ENCODE results near the gene SAMD14.
"Not testable (repeated sequence)": the region's sequence is repeated elsewhere in the genome, so short reads cannot be mapped to it uniquely, and the experiment has no call there.

Gene SAMD14

DNA sequence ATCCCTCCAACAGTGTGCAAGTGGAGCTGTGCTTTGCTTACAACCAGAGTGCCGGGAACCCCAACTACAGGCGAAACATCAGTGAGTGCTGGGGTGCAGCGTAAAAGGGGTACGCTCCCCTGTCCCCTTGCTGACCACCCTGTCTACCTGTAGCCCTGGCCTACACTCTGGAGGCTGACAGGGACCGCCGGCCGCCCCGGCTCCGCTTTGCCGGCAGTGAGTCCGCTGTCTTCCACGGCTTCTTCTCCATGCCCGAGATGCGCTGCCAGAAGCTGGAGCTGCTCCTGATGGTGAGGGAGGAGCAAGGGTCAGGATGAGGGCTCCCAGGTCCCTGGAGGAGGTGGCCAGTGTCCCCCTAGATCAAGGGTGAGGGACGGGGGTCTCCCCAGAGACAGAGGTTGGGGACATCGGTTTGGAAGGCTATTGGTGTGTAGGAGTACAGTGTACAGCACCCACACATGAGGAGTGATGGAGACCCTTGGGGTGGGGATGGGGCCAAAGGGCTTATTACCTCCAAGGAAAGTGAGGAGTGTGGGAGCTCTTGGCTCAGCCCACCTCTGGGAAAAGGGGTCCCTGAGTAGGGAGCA is 54.4 kb downstream of the SAMD14 start:
- DNase-seq (ENCODE audit: low spot score), result no peak

DNA sequence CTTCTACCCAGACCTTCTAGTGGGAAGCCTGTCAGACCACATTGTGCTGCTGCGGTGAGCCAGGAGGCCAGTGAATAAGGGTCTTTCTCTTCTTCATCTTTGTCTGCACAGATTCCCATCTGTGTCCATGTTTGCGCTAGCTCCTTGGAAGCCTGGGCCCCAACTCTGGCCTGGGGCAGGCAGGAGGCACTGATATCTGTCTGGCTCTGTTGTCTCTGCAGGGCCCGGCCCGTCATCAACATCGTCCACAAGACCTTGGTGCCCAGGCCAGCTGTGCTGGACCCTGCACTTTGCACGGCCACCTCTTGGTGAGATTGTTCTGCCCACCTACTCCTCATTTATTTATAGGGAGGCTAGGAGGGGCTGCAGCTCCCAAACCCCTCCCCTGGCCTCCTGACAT is 55.7 kb downstream of the SAMD14 start:
- no peak for DNase-seq (ENCODE audit: low spot score)

- DNase-seq (ENCODE audit: low spot score), result no peak
Observed at GRCh38 chr17:50072925-50073324, 57.0 kb downstream of the SAMD14 start.

- no peak for DNase-seq (ENCODE audit: low spot score)
Observed at GRCh38 chr17:50072130-50072529, 57.8 kb downstream of the SAMD14 start.

GRCh38 chr17:50071692-50072091 is 58.3 kb downstream of the SAMD14 start:
- no peak for DNase-seq (ENCODE audit: low spot score)

DNA sequence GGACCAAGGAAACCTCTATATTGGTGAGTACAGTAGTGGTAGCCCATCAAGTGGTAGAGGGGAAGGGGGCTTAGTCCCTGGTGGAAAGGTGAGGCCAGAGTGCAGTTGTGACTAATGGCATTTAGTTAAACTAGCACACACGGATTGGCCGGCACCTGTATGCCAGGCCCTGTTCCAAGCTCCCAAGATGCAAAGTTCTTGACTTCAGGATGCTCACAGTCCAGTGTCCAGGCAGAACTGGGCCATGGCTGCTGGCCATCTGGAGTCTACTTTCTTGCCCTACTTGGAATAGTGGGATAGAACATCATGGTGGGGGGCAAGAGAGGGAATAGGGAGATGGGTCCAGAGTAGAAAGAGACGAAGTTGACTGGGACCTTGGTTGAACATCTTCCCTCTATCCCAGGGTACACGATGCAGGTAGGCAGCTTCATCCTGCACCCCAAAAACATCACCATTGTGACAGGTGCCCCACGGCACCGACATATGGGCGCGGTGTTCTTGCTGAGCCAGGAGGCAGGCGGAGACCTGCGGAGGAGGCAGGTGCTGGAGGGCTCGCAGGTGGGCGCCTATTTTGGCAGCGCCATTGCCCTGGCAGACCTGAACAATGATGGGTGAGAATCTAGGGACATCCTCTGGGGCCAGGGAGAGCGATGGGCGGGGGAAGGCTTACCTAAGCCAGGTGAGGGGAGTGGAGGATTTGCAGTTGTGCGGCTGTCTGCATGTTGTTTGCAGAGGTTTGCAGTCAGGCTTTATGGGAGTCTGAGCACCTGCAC is 58.9 kb downstream of the SAMD14 start:
- no peak for DNase-seq (ENCODE audit: low spot score)

DNA sequence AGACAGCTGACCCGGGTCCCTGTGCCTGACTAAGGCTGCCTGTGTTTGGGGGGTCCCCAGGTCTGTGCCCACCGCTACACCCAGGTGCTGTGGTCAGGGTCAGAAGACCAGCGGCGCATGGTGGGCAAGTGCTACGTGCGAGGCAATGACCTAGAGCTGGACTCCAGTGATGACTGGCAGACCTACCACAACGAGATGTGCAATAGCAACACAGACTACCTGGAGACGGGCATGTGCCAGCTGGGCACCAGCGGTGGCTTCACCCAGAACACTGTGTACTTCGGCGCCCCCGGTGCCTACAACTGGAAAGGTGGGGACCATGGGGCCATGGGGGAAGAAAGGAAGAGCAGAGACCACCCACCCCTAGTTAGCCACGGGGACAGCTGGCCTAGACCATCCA is 62.0 kb downstream of the SAMD14 start:
- no peak for DNase-seq (ENCODE audit: low spot score)

- no peak for DNase-seq (ENCODE audit: low spot score)
Observed at GRCh38 chr17:50066995-50067394, 63.0 kb downstream of the SAMD14 start.

DNA sequence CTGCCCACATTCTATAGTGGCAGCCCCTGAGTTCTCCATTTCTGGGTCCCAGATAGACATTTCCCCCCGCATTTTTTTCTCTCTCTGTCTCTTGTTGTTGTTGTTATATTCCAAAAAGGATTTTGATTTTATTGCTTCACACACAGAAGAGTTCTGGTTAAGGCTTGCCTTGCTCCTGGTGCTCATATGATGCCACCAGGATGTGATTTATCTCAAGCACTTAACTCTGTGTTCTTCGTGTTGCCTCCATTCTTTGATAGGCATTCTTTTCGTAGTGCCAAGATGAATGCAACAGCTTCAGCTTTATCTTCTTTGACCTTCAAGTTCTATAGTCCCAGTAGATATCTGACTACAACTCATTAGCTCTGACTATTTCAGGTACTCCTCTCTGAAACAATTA is 64.9 kb downstream of the SAMD14 start:
- no peak for DNase-seq (ENCODE audit: low spot score)

- peak; percentile 95 for DNase-seq (ENCODE audit: low spot score)
Observed at GRCh38 chr17:50064253-50065001, 65.5 kb downstream of the SAMD14 start.

DNA sequence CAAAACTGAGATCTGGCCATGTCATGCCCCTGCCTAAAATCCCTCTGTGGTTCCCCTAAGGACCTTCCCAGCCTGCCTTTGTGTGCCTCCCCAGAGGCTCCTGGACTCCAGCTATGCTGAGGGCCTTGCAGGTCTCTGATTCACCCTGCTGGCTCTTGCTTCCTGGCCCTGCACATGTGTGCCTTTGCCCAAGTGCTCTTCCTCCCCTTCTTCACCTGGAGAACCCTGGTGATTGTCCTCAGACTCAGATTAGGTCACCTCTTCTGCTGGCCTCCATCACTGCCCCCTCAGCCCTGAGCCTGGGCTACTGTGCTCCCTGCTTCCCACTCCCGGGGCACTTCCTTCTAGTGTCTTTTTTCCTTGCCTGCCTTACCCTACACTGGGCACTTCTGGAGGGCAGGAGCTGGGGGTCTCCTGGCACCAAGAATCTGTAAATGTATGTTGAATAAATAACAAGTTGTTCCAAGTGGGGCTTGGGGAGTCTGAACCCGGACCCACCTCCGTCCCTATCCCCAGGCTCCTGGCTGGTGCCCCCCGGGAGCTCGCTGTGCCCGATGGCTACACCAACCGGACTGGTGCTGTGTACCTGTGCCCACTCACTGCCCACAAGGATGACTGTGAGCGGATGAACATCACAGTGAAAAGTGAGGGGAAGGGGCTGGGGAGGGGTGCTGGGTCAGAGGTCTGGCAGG is 66.3 kb downstream of the SAMD14 start:
- DNase-seq (ENCODE audit: low spot score), result no peak

DNA sequence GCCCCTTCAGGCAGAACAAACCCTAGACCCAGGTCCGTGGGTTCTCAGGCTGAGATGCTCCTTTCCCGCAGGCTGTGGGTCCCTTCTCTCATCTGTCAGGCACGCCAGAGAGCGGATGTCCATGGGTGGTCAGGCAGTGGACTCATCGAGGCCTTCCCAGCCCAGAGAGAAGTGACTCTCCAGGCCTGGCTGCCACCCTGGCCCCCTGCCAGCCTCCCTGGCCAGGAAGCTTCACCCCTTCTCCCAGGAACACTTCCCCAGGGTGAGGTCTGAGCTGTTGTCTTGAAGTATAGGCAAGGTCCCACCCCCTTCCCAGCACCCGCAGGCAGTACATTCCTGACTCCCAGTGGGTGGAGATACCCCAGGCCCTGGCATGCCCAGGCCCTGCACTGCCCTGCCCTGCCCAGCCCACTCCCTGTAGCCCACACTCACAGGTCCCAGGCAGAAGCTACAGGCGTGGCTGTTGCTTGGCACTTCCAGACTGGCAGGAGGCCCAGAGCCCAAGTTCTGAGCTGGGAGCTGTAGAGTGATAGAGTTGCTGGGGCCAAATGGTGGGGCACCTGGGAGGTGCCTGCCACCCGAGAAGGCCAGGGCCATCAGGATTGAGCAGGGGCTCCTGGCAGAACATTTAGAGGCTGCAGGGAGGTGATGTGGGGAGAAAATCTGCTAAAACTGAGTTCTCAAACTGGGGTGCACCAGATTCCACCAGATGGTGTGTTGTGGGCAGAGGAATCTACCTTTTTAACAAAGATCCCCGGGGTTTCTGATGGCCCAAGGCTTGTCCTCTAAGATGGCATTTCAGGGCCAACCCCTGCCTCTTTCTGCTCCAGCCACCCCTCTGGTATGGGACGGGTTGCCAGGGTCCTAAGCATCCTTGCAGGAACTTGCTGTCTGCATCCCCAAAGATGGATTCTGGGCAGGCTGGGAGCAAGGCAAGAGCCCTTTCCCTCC is 67.4 kb downstream of the SAMD14 start:
- no peak for DNase-seq (ENCODE audit: low spot score)

DNA sequence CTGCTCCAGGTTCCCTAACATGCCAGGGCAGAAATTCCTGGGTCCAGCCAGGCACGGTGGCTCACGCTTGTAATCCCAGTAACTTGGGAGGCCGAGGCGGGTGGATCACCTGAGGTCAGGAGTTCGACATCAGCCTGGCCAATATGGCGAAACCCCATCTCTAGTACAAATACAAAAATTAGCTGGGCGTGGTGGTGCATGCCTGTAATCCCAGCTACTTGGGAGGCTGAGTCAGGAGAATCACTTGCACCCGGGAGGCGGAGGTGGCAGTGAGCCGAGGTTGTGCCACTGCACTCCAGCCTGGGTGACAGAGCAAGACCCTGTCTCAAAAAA is 68.3 kb downstream of the SAMD14 start:
- not testable (repeated sequence) for DNase-seq (ENCODE audit: low spot score)

GRCh38 chr17:50060951-50061712 is 68.8 kb downstream of the SAMD14 start:
- no peak for DNase-seq (ENCODE audit: low spot score)

Measured in RKO (cell line).